ENCODE measurements around the gene HYLS1. TPM values are rescaled to one million over a fixed set of nuclear protein-coding genes. Genes with fewer than 3 reads are reported as not detected.

HYLS1 gene
- polyA plus RNA-seq, 1 donor (not counting 4 experiments of a cell fraction or from before 2014, with no cell fraction given), result 7.2 TPM

DNA sequence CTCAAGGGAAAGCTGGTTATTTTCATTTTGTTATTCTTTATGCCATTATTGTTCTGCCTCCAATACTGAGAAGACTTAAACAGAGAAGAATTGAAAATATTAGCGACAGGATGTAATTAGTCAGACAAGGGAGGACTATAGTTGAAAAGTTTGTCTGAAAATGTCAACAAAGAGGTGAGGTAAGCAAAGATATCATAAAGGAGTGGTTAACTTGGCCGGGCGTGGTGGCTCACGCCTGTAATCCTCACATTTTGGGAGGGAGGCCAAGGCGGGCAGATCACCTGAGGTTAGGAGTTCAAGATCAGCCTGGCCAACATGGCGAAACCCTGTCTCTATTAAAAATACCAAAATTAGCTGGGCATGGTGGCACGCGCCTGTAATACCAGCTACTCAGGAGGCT lies 4.1 kb upstream of the HYLS1 start:
- Histone ChIP-seq H3K79me2 (ENCODE audit: control insufficient read depth, insufficient read depth, low read length) (no peaks in the 10 kb centered on the region), H4K20me1 (ENCODE audit: control insufficient read depth, extremely low read depth, insufficient read depth, low read length) (no peaks in the 10 kb centered on the region), H3K36me3 (ENCODE audit: control insufficient read depth in 2 of 2, extremely low read depth in 1 of 2, insufficient read depth in 2 of 2, low read length in 2 of 2) (no peaks in the 10 kb centered on the region), H3K4me2 (ENCODE audit: control insufficient read depth, extremely low read depth, insufficient read depth, low read depth, low read length) (no peak overlapping the region), H3K27me3 (ENCODE audit: control insufficient read depth, extremely low read depth, insufficient read depth, low read length) (no peaks in the 10 kb centered on the region), H3K9ac (ENCODE audit: control insufficient read depth, extremely low read depth, insufficient read depth, low read length) (no peak overlapping the region), H2AFZ (ENCODE audit: control insufficient read depth, low read length) (no peak overlapping the region), H3K9me1 (ENCODE audit: control insufficient read depth, extremely low read depth, insufficient read depth, low read length) (no peaks in the 10 kb centered on the region), H3K9me3 (ENCODE audit: control insufficient read depth, low read depth, low read length) (no peaks in the 10 kb centered on the region), H3K4me3 (ENCODE audit: control insufficient read depth in 2 of 3, extremely low read depth in 1 of 3, insufficient read depth in 2 of 3, low read depth in 1 of 3, low read length in 3 of 3) (no peak overlapping the region), H3K4me1 (ENCODE audit: control insufficient read depth, extremely low read depth, insufficient read depth, low read length) (peaks cover 20% of the 10 kb centered on the region), H3K27ac (ENCODE audit: control insufficient read depth, insufficient read depth, low read length) (no peak overlapping the region)
- no peak for TF ChIP-seq EZH2 (IDR thresholded peaks at IDR 0.05; ENCODE audit: low read length)
- TF ChIP-seq, protein P1, sequence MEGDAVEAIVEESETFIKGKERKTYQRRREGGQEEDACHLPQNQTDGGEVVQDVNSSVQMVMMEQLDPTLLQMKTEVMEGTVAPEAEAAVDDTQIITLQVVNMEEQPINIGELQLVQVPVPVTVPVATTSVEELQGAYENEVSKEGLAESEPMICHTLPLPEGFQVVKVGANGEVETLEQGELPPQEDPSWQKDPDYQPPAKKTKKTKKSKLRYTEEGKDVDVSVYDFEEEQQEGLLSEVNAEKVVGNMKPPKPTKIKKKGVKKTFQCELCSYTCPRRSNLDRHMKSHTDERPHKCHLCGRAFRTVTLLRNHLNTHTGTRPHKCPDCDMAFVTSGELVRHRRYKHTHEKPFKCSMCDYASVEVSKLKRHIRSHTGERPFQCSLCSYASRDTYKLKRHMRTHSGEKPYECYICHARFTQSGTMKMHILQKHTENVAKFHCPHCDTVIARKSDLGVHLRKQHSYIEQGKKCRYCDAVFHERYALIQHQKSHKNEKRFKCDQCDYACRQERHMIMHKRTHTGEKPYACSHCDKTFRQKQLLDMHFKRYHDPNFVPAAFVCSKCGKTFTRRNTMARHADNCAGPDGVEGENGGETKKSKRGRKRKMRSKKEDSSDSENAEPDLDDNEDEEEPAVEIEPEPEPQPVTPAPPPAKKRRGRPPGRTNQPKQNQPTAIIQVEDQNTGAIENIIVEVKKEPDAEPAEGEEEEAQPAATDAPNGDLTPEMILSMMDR (optimal IDR thresholded peaks at IDR 0.05 in 1 of 3, IDR thresholded peaks at IDR 0.05 in 1 of 3, conservative IDR thresholded peaks at IDR 0.05 in 1 of 3; ENCODE audit: extremely low read depth in 1 of 3, insufficient read depth in 2 of 3, low read length in 3 of 3), result no peak
- dilution Hi-C loops (cut with MboI; ENCODE audit: extremely low pct_ligation_motif_present, low sequenced_read_pairs), result no loop called here
- DNase-seq (ENCODE audit: low read depth, low spot score) (no peak), FAIRE-seq (no peak)

DNA sequence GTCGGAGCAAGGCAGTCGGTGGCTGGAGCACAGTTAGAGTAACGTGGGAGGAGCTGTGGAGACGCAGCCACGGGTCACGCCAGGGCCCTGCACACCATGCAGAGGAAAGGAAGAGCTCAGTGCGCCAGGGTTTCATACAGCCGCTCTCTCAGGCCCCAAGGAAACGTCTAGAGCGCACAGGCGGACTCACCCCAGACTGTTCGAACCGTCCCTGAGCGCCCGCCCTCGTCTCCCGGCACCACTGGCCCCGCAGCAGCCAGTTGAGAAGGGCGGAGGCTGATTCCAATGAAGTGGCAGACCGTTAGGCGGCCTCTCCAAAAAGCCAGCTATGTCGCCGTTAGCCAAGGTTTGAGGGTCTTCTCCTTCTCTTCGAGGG lies 483 bp upstream of the HYLS1 start:
- DNase-seq (ENCODE audit: low read depth, low spot score), result no peak
- Histone ChIP-seq H2AFZ (ENCODE audit: control insufficient read depth, low read length) (peak overlapping the region; percentile 92), H3K27ac (ENCODE audit: control insufficient read depth, insufficient read depth, low read length) (peak overlapping the region; percentile 56), H3K9ac (ENCODE audit: control insufficient read depth, extremely low read depth, insufficient read depth, low read length) (peak overlapping the region; percentile 76), H3K27me3 (ENCODE audit: control insufficient read depth, extremely low read depth, insufficient read depth, low read length) (no peaks in the 10 kb centered on the region), H3K36me3 (ENCODE audit: control insufficient read depth in 2 of 2, extremely low read depth in 1 of 2, insufficient read depth in 2 of 2, low read length in 2 of 2) (no peaks in the 10 kb centered on the region), H3K4me3 (ENCODE audit: control insufficient read depth in 2 of 3, extremely low read depth in 1 of 3, insufficient read depth in 2 of 3, low read depth in 1 of 3, low read length in 3 of 3) (peak overlapping the region; percentile 71 to 83 (median 79)), H3K4me2 (ENCODE audit: control insufficient read depth, extremely low read depth, insufficient read depth, low read depth, low read length) (peak overlapping the region; percentile 89), H3K9me1 (ENCODE audit: control insufficient read depth, extremely low read depth, insufficient read depth, low read length) (peaks cover 3% of the 10 kb centered on the region), H3K9me3 (ENCODE audit: control insufficient read depth, low read depth, low read length) (no peaks in the 10 kb centered on the region), H3K79me2 (ENCODE audit: control insufficient read depth, insufficient read depth, low read length) (peaks cover 23% of the 10 kb centered on the region), H3K4me1 (ENCODE audit: control insufficient read depth, extremely low read depth, insufficient read depth, low read length) (peaks cover 19% of the 10 kb centered on the region), H4K20me1 (ENCODE audit: control insufficient read depth, extremely low read depth, insufficient read depth, low read length) (no peaks in the 10 kb centered on the region)
- no peak for TF ChIP-seq EZH2 (IDR thresholded peaks at IDR 0.05; ENCODE audit: low read length)
- TF ChIP-seq, protein P1 (optimal IDR thresholded peaks at IDR 0.05 in 1 of 3, IDR thresholded peaks at IDR 0.05 in 1 of 3, conservative IDR thresholded peaks at IDR 0.05 in 1 of 3; ENCODE audit: extremely low read depth in 1 of 3, insufficient read depth in 2 of 3, low read length in 3 of 3), result no peak
- dilution Hi-C loops (cut with MboI; ENCODE audit: extremely low pct_ligation_motif_present, low sequenced_read_pairs), result no loop called here
- peak; percentile 34 for FAIRE-seq

All from keratinocyte (primary cell).